Hepatocyte (in vitro differentiated cells): ENCODE measurements around the gene PCP4. TPM values are rescaled to one million over a fixed set of nuclear protein-coding genes. Genes with fewer than 3 reads are reported as not detected.

Source experiments
- DNase-seq: peaks from one replicate; pipeline ENCODE4 v3.0.0-alpha.2; 2016; ENCODE audit warnings: low spot score
- H2AFZ ChIP-seq: fragments of 200-600 bp; sonication (generic); 2 replicates; pipeline ENCODE4 v1.6.0; 2016; ENCODE audit warnings: antibody characterized with exemption, mild to moderate bottlenecking
- H3K27ac ChIP-seq: fragments of 200-600 bp; sonication (generic); 2 replicates; pipeline ENCODE4 v1.5.1; 2016; ENCODE audit warnings: mild to moderate bottlenecking
- H3K27me3 ChIP-seq: fragments of 200-600 bp; sonication (generic); 2 replicates; pipeline ENCODE4 v1.6.1; 2016
- H3K36me3 ChIP-seq: fragments of 200-600 bp; sonication (generic); replicated peaks from 2 replicates; pipeline ENCODE4 v1.5.1; 2016; ENCODE audit warnings: low read depth; ENCODE audit not compliant: insufficient read depth
- H3K4me1 ChIP-seq: fragments of 200-600 bp; sonication (generic); 2 replicates; pipeline ENCODE4 v1.5.1; 2016; ENCODE audit warnings: mild to moderate bottlenecking, moderate library complexity; ENCODE audit not compliant: insufficient read depth
- H3K4me2 ChIP-seq: fragments of 200-600 bp; sonication (generic); 2 replicates; pipeline ENCODE4 v1.6.0; 2016
- H3K4me3 ChIP-seq: fragments of 200-600 bp; sonication (generic); 2 replicates; pipeline ENCODE4 v1.5.1; 2016; ENCODE audit warnings: mild to moderate bottlenecking
- H3K79me2 ChIP-seq: fragments of 200-600 bp; sonication (generic); 2 replicates; pipeline ENCODE4 v1.6.0; 2017; ENCODE audit warnings: mild to moderate bottlenecking
- H3K9me2 ChIP-seq: fragments of 200-600 bp; sonication (generic); replicated peaks from 2 replicates; pipeline ENCODE4 v1.6.0; 2017; ENCODE audit warnings: mild to moderate bottlenecking; ENCODE audit not compliant: insufficient read depth
- H3K9me3 ChIP-seq: fragments of 200-600 bp; sonication (generic); 2 replicates; pipeline ENCODE4 v1.5.1; 2016; ENCODE audit warnings: low read depth, mild to moderate bottlenecking
- H4K20me1 ChIP-seq: fragments of 200-600 bp; sonication (generic); 2 replicates; pipeline ENCODE4 v1.6.0; 2016; ENCODE audit warnings: mild to moderate bottlenecking; ENCODE audit not compliant: insufficient read depth, poor library complexity, severe bottlenecking
- EZH2 ChIP-seq: fragments of 200-600 bp; sonication (generic); IDR thresholded peaks from 2 replicates; pipeline ENCODE4 v1.6.1; 2016; ENCODE audit warnings: antibody characterized with exemption, mild to moderate bottlenecking, borderline replicate concordance
- EZH2phosphoT487 ChIP-seq: fragments of 200-600 bp; sonication (generic); IDR thresholded peaks from one replicate; pipeline ENCODE4 v1.6.1; 2018; ENCODE audit warnings: antibody characterized with exemption, mild to moderate bottlenecking, low read depth, moderate library complexity; ENCODE audit not compliant: unreplicated experiment, severe bottlenecking
- WGBS: methylation state at CpG from one replicate; pipeline ENCODE4 v1.1.6; 2016; ENCODE audit warnings: low lambda C conversion rate; ENCODE audit errors: missing lambda C conversion rate; 5-methylcytosine and 5-hydroxymethylcytosine counted together
- polyA plus RNA-seq: library from polyadenylated mRNA; unstranded; fragments of >200 nt; fragmentation: Nextera tagmentation; extraction: Ambion mirVana; gene quantifications from 2 replicates; pipeline ENCODE4 v1.2.1, GENCODE V29; 2016
- total RNA-seq: library from RNA; depleted of rRNA; stranded (reverse); fragments of >200 nt; gene quantifications from 2 replicates; pipeline ENCODE4 v1.2.3, GENCODE V29; 2014
- TF ChIP-seq, protein P1 (sequence below): fragments of 200-600 bp; sonication (generic); IDR thresholded peaks from 2 replicates; pipeline ENCODE4 v1.5.1; 2016; ENCODE audit warnings: antibody characterized with exemption, mild to moderate bottlenecking; ENCODE audit not compliant: poor library complexity

The PCP4 gene
- total and polyA plus RNA-seq, 2 experiments from 2014 or later: 1.2 to 6.9 TPM

DNA sequence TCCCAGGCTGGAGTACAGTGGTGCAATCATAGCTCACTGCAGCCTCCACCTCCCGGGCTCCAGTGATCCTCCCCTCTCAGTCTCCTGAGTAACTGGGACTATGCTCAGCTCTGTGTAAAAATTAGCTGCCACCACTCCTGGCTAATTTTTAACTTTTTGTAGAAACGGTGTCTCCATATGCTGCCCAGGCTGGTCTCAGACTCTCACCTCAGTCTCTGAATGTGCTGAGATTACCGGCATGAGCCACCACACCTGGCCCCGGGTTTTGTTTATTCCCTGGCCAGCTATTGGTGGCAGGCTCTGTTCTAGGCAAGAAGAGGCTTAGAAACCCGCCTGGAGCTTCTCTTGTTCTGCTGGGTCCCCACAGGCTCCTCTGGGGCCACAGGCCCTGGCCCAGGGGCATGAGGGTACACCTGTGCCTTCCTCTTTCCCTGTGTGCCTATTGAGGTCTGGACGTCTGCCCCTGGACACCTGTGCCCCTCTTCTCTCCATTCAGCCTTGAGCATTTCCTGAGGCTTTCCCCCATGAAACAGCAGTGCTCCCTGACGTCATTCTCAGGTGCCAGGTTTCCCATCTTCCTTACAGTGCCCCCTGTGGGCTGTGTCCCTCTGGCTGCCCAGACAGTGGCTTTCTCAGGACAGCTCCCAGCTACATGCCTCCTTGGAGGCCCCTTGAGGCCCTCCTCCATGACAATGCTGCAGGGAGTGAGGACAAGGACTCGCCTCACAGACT is 57.5 kb downstream of the PCP4 start:
- Histone ChIP-seq H3K9me3 (no peaks in the 10 kb centered on the region), H3K27ac (no peak overlapping the region)
- TF ChIP-seq EZH2 (no peak), EZH2phosphoT487 (no peak)
- TF ChIP-seq, protein P1, sequence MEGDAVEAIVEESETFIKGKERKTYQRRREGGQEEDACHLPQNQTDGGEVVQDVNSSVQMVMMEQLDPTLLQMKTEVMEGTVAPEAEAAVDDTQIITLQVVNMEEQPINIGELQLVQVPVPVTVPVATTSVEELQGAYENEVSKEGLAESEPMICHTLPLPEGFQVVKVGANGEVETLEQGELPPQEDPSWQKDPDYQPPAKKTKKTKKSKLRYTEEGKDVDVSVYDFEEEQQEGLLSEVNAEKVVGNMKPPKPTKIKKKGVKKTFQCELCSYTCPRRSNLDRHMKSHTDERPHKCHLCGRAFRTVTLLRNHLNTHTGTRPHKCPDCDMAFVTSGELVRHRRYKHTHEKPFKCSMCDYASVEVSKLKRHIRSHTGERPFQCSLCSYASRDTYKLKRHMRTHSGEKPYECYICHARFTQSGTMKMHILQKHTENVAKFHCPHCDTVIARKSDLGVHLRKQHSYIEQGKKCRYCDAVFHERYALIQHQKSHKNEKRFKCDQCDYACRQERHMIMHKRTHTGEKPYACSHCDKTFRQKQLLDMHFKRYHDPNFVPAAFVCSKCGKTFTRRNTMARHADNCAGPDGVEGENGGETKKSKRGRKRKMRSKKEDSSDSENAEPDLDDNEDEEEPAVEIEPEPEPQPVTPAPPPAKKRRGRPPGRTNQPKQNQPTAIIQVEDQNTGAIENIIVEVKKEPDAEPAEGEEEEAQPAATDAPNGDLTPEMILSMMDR: no peak

DNA sequence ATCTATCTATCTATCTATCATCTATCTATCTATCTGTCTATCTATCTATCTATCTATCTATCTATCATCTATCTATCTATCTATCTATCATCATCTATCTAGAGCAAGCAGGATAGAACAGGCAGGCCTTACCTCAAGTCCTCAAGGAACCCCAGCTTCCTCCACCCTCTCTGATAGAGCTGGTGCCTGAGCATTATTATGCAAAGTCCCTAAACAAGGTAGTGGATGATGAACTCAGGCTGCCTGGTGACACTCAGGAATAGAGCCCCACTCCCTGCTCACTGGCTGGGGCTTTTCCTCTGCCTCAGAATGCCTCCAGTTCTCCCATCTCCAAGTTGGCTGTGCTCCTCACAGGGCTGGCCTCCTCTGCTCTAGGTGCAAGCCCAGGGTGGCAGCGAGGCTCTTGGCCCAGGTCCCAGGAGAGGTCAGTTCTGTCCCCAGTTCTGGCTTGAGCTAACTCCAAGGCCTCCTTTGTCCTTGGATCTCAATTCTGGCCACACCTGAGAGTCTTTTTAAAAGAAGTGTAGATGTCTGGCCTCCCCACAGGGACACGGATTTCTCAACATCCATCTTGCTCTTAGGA is 60.2 kb downstream of the PCP4 start:
- no peaks in the 10 kb centered on the region for H3K4me1 ChIP-seq
- no peaks in the 10 kb centered on the region for H3K27me3 ChIP-seq
- H4K20me1 ChIP-seq: no peaks in the 10 kb centered on the region
- WGBS: 89% methylated on average over 2 of the region's 2 CpGs
- H3K4me2 ChIP-seq: no peak overlapping the region
- DNase-seq: no peak
- TF ChIP-seq EZH2phosphoT487: no peak
- TF ChIP-seq, protein P1: no peak
- no peak for TF ChIP-seq EZH2
- H3K4me3 ChIP-seq: no peak overlapping the region
- H3K79me2 ChIP-seq: no peaks in the 10 kb centered on the region
- no peaks in the 10 kb centered on the region for H3K36me3 ChIP-seq
- no peak overlapping the region for H3K27ac ChIP-seq
- H2AFZ ChIP-seq: no peak overlapping the region
- no peaks in the 10 kb centered on the region for H3K9me2 ChIP-seq
- H3K9me3 ChIP-seq: no peaks in the 10 kb centered on the region

More for the DNA sequence above, 57.5 kb downstream of the PCP4 start:
- WGBS: 67% methylated on average over 8 of the region's 8 CpGs
- no peak overlapping the region for H2AFZ ChIP-seq
- no peak overlapping the region for H3K4me3 ChIP-seq
- H3K4me1 ChIP-seq: no peaks in the 10 kb centered on the region
- H3K27me3 ChIP-seq: no peaks in the 10 kb centered on the region
- no peak overlapping the region for H3K4me2 ChIP-seq
- no peaks in the 10 kb centered on the region for H3K9me2 ChIP-seq
- H3K79me2 ChIP-seq: no peaks in the 10 kb centered on the region
- DNase-seq: no peak
- no peaks in the 10 kb centered on the region for H4K20me1 ChIP-seq
- no peaks in the 10 kb centered on the region for H3K36me3 ChIP-seq

DNA sequence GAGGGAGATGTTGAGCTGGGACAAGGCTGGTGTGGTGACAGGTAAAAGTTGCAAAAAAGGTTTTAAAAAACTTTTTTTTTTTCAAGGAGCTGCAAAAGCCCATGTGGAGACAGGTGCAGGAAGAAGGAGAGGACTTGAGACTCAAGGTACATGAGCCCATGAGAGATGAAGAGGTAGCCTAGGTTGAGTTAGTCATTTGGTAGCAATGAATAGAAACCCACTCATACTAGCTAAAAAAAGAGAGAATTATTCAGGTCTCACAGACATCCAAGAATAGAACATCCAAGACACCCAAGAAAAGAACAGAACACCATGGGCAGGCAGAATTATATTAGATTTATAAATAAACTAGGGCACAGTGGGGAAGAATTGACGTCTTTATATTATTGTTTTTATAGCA is 65.1 kb downstream of the PCP4 start:
- no peak for DNase-seq
- Histone ChIP-seq H3K9me2 (no peaks in the 10 kb centered on the region), H3K4me2 (no peak overlapping the region), H3K27me3 (no peaks in the 10 kb centered on the region), H3K27ac (no peak overlapping the region), H2AFZ (no peak overlapping the region), H4K20me1 (no peaks in the 10 kb centered on the region), H3K9me3 (no peaks in the 10 kb centered on the region), H3K36me3 (no peaks in the 10 kb centered on the region), H3K79me2 (no peaks in the 10 kb centered on the region), H3K4me3 (no peak overlapping the region), H3K4me1 (no peaks in the 10 kb centered on the region)
- 88% methylated on average over 1 of the region's 1 CpG for WGBS
- TF ChIP-seq EZH2phosphoT487 (no peak), EZH2 (no peak)
- TF ChIP-seq, protein P1: no peak
